Stimulated activated effector memory CD8-positive, alpha-beta T cell treated with anti-CD3 and anti-CD28 coated beads, Interleukin-12 subunit alpha, Interleukin-12 subunit beta, amount 100 ng/mL, for 72 hours (primary cell): ENCODE results near the gene SEC22A.
"Not testable (repeated sequence)": the region's sequence is repeated elsewhere in the genome, so short reads cannot be mapped to it uniquely, and the experiment has no call there.

Experiments
- ATAC-seq: fragments of 150-1000 bp; cut with Tn5 transposase; 2 replicates; pipeline ENCODE4 v1.10.0; 2021
- DNase-seq, 2 donors: peaks; one replicate each; pipeline ENCODE4 v3.0.0; 2021 to 2022; ENCODE audit warnings: low spot score in 2 of 2
- H3K27ac Mint-ChIP-seq: one replicate; pipeline ENCODE4 v1.8.0; 2022; ENCODE audit warnings: mild to moderate bottlenecking, mixed read lengths
- H3K36me3 Mint-ChIP-seq: one replicate; pipeline ENCODE4 v1.8.0; 2022; ENCODE audit warnings: mild to moderate bottlenecking, mixed read lengths
- H3K4me1 Mint-ChIP-seq: one replicate; pipeline ENCODE4 v1.8.0; 2022; ENCODE audit warnings: mixed read lengths
- H3K4me3 Mint-ChIP-seq: one replicate; pipeline ENCODE4 v1.8.0; 2022; ENCODE audit warnings: mild to moderate bottlenecking, mixed read lengths
- H3K9me3 Mint-ChIP-seq: one replicate; pipeline ENCODE4 v1.8.0; 2022; ENCODE audit warnings: mixed read lengths

The SEC22A gene

GRCh38 chr3:123226549-123226948 is 24.8 kb downstream of the SEC22A start:
- DNase-seq = no peak
- no peak for ATAC-seq
- Mint-ChIP-seq H3K9me3 (peaks cover 12% of the 10 kb centered on the region), H3K4me3 (no peak overlapping the region), H3K36me3 (peaks cover 72% of the 10 kb centered on the region), H3K4me1 (peaks cover 2% of the 10 kb centered on the region), H3K27ac (no peak overlapping the region)

GRCh38 chr3:123229145-123229544 is 27.4 kb downstream of the SEC22A start:
- Mint-ChIP-seq H3K4me1 (peaks cover 5% of the 10 kb centered on the region), H3K9me3 (peaks cover 12% of the 10 kb centered on the region)
- no peak for DNase-seq

GRCh38 chr3:123236902-123237301 is 35.2 kb downstream of the SEC22A start:
- H3K4me3 Mint-ChIP-seq = no peak overlapping the region
- H3K27ac Mint-ChIP-seq = no peak overlapping the region
- H3K36me3 Mint-ChIP-seq = peaks cover 33% of the 10 kb centered on the region
- ATAC-seq (no peak), DNase-seq (no peak)
- peaks cover 16% of the 10 kb centered on the region for H3K4me1 Mint-ChIP-seq
- H3K9me3 Mint-ChIP-seq = no peaks in the 10 kb centered on the region

More at GRCh38 chr3:123229145-123229544, 27.4 kb downstream of the SEC22A start:
- no peak for ATAC-seq
- peaks cover 66% of the 10 kb centered on the region for H3K36me3 Mint-ChIP-seq
- H3K27ac Mint-ChIP-seq = no peak overlapping the region
- no peak overlapping the region for H3K4me3 Mint-ChIP-seq

GRCh38 chr3:123239186-123239585 is 37.4 kb downstream of the SEC22A start:
- not testable (repeated sequence) for H3K27ac Mint-ChIP-seq, ATAC-seq, H3K4me3 Mint-ChIP-seq, H3K9me3 Mint-ChIP-seq, DNase-seq
- H3K4me1 Mint-ChIP-seq = peaks cover 20% of the 10 kb centered on the region
- H3K36me3 Mint-ChIP-seq = peaks cover 43% of the 10 kb centered on the region

GRCh38 chr3:123239756-123240155 is 38.0 kb downstream of the SEC22A start:
- H3K36me3 Mint-ChIP-seq = peaks cover 49% of the 10 kb centered on the region

GRCh38 chr3:123244128-123244527 is 42.4 kb downstream of the SEC22A start:
- ATAC-seq = no peak
- no peaks in the 10 kb centered on the region for H3K9me3 Mint-ChIP-seq
- H3K4me3 Mint-ChIP-seq = no peak overlapping the region
- DNase-seq = no peak
- H3K4me1 Mint-ChIP-seq = peaks cover 14% of the 10 kb centered on the region
- H3K36me3 Mint-ChIP-seq = peaks cover 83% of the 10 kb centered on the region
- no peak overlapping the region for H3K27ac Mint-ChIP-seq

More at GRCh38 chr3:123239756-123240155, 38.0 kb downstream of the SEC22A start:
- H3K4me3 Mint-ChIP-seq = no peak overlapping the region
- H3K9me3 Mint-ChIP-seq = no peaks in the 10 kb centered on the region
- no peak overlapping the region for H3K27ac Mint-ChIP-seq
- peaks cover 20% of the 10 kb centered on the region for H3K4me1 Mint-ChIP-seq
- ATAC-seq (no peak), DNase-seq (no peak)

GRCh38 chr3:123246866-123247265 is 45.1 kb downstream of the SEC22A start:
- no peak for DNase-seq
- Mint-ChIP-seq H3K36me3 (peaks cover 79% of the 10 kb centered on the region), H3K9me3 (no peaks in the 10 kb centered on the region), H3K4me1 (peaks cover 5% of the 10 kb centered on the region), H3K27ac (no peak overlapping the region), H3K4me3 (no peak overlapping the region)
- no peak for ATAC-seq

- no peak for ATAC-seq
- H3K36me3 Mint-ChIP-seq = peaks cover 38% of the 10 kb centered on the region
- H3K4me1 Mint-ChIP-seq = no peaks in the 10 kb centered on the region
- no peak overlapping the region for H3K27ac Mint-ChIP-seq
- DNase-seq = no peak
- no peaks in the 10 kb centered on the region for H3K9me3 Mint-ChIP-seq
- no peak overlapping the region for H3K4me3 Mint-ChIP-seq
These were observed 54.5 kb downstream of the SEC22A start for GRCh38 chr3:123256256-123256655.

- Mint-ChIP-seq H3K36me3 (peaks cover 29% of the 10 kb centered on the region), H3K4me3 (no peak overlapping the region), H3K27ac (no peak overlapping the region), H3K9me3 (no peaks in the 10 kb centered on the region), H3K4me1 (no peaks in the 10 kb centered on the region)
- DNase-seq (no peak), ATAC-seq (no peak)
These were observed 56.6 kb downstream of the SEC22A start for GRCh38 chr3:123258359-123258758.

- Mint-ChIP-seq H3K4me3 (no peak overlapping the region), H3K27ac (no peak overlapping the region), H3K36me3 (peaks cover 29% of the 10 kb centered on the region), H3K9me3 (no peaks in the 10 kb centered on the region), H3K4me1 (no peaks in the 10 kb centered on the region)
- DNase-seq (no peak), ATAC-seq (no peak)
These were observed 57.2 kb downstream of the SEC22A start for GRCh38 chr3:123258811-123259420.

- ATAC-seq = no peak
- no peak for DNase-seq
- H3K4me3 Mint-ChIP-seq = no peak overlapping the region
- no peaks in the 10 kb centered on the region for H3K9me3 Mint-ChIP-seq
- peak overlapping the region; percentile 35 for H3K27ac Mint-ChIP-seq
- no peaks in the 10 kb centered on the region for H3K4me1 Mint-ChIP-seq
- peaks cover 51% of the 10 kb centered on the region for H3K36me3 Mint-ChIP-seq
These were observed 59.9 kb downstream of the SEC22A start for GRCh38 chr3:123261666-123262065.

- Mint-ChIP-seq H3K9me3 (no peaks in the 10 kb centered on the region), H3K36me3 (peaks cover 55% of the 10 kb centered on the region), H3K4me3 (no peak overlapping the region), H3K4me1 (no peaks in the 10 kb centered on the region), H3K27ac (peak overlapping the region; percentile 35)
- ATAC-seq (no peak), DNase-seq (no peak)
These were observed 60.5 kb downstream of the SEC22A start for GRCh38 chr3:123262226-123262625.

GRCh38 chr3:123262868-123263267 is 61.1 kb downstream of the SEC22A start:
- no peak overlapping the region for H3K27ac Mint-ChIP-seq
- ATAC-seq (no peak), DNase-seq (no peak)
- H3K36me3 Mint-ChIP-seq = peaks cover 53% of the 10 kb centered on the region
- H3K4me3 Mint-ChIP-seq = no peak overlapping the region
- H3K9me3 Mint-ChIP-seq = no peaks in the 10 kb centered on the region
- no peaks in the 10 kb centered on the region for H3K4me1 Mint-ChIP-seq

GRCh38 chr3:123263941-123264340 is 62.2 kb downstream of the SEC22A start:
- DNase-seq = no peak
- Mint-ChIP-seq H3K27ac (no peak overlapping the region), H3K9me3 (no peaks in the 10 kb centered on the region), H3K36me3 (peaks cover 58% of the 10 kb centered on the region), H3K4me3 (no peak overlapping the region), H3K4me1 (no peaks in the 10 kb centered on the region)
- ATAC-seq = no peak

- no peaks in the 10 kb centered on the region for H3K9me3 Mint-ChIP-seq
- no peaks in the 10 kb centered on the region for H3K4me1 Mint-ChIP-seq
- peaks cover 47% of the 10 kb centered on the region for H3K36me3 Mint-ChIP-seq
- DNase-seq (no peak), ATAC-seq (no peak)
- H3K4me3 Mint-ChIP-seq = no peak overlapping the region
- H3K27ac Mint-ChIP-seq = no peak overlapping the region
These were observed 66.1 kb downstream of the SEC22A start for GRCh38 chr3:123267821-123268220.

GRCh38 chr3:123270818-123271217 is 69.1 kb downstream of the SEC22A start:
- ATAC-seq (no peak), DNase-seq (no peak)
- H3K4me3 Mint-ChIP-seq = no peak overlapping the region
- no peak overlapping the region for H3K27ac Mint-ChIP-seq
- peaks cover 33% of the 10 kb centered on the region for H3K36me3 Mint-ChIP-seq
- no peaks in the 10 kb centered on the region for H3K4me1 Mint-ChIP-seq
- no peaks in the 10 kb centered on the region for H3K9me3 Mint-ChIP-seq
